Peyer's patch (tissue), 4 donors: ENCODE data around the gene TRIM15. TPM values are rescaled to one million over a fixed set of nuclear protein-coding genes. Genes with fewer than 3 reads are reported as not detected.
A peak's percentile ranks its signal among the peaks of the same experiment; 100 is the strongest.

ENCODE experiments used
- DNase-seq, 3 donors: peaks; one replicate each; pipeline ENCODE4 v3.0.0-alpha.2; 2017 to 2019
- H3K27ac ChIP-seq, 4 donors: fragments of 200-600 bp; sonication (generic); one replicate each; pipeline ENCODE4 v1.5.1; 2016 to 2019
- H3K27me3 ChIP-seq, 2 donors: fragments of 200-600 bp; sonication (generic); one replicate each; pipeline ENCODE4 v1.5.1; 2019
- H3K36me3 ChIP-seq, 3 donors: fragments of 200-600 bp; sonication (generic); one replicate each; pipeline ENCODE4 v1.5.1; 2016 to 2019
- H3K4me1 ChIP-seq, 4 donors: fragments of 200-600 bp; sonication (generic); one replicate each; pipeline ENCODE4 v1.5.1; 2016 to 2019
- H3K4me3 ChIP-seq, 4 donors: fragments of 200-600 bp; sonication (generic); 1 replicate in 3 of 4; 2 replicates in 1 of 4; pipeline ENCODE4 v1.5.1; 2016 to 2019; ENCODE audit warnings: mild to moderate bottlenecking in 1 of 4
- H3K9me3 ChIP-seq, 4 donors: fragments of 200-600 bp; sonication (generic); one replicate each; pipeline ENCODE4 v1.5.1; 2016 to 2019; ENCODE audit warnings: mild to moderate bottlenecking in 1 of 4
- POLR2A ChIP-seq, 2 donors: fragments of 450-650 bp; IDR thresholded peaks; one replicate each; pipeline ENCODE4 v1.5.1; 2017; ENCODE audit warnings: antibody characterized with exemption in 2 of 2, mild to moderate bottlenecking in 2 of 2, moderate library complexity in 2 of 2
- total RNA-seq, 4 donors: library from RNA; depleted of rRNA; stranded (reverse); fragments of >200 nt; gene quantifications; one replicate each; pipeline ENCODE4 v1.1.0, GENCODE V29; 2016
- TF ChIP-seq, protein P1 (sequence below), 6 experiments: fragments of 450-650 bp in 4 of 6; fragments of 200-600 bp in 2 of 6; sonication (generic) in 1 of 6; IDR thresholded peaks; one replicate each; pipeline ENCODE4 v1.5.1; 2017 to 2019; ENCODE audit warnings: antibody characterized with exemption in 6 of 6, mild to moderate bottlenecking in 3 of 6, moderate library complexity in 1 of 6

The TRIM15 gene
- total RNA-seq, 4 donors from 2014 or later: 19.8 to 110 (median 81.0) TPM

DNA sequence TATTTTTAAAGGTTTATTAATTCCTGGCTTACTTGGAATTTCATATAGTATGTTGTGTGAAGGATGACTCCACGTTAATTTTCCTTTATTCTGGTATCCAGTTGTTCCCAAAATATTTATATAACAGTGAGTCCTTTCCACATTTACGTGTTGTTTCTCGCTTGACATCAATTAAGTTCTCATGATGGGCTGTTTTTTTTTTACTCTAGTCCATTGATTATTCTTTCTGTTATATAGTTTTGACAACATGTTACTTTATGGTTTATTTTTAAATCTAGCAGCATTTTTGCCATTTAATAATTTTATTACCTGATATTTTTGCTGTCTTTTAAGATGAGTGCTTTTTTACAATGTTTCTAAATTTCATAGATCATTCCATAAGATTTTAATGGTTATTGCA lies 20.7 kb upstream of the TRIM15 start:
- Histone ChIP-seq H3K4me3 (no peak overlapping the region), H3K27me3 (no peaks in the 10 kb centered on the region), H3K36me3 (peaks cover 0 to 8% (median 0%) of the 10 kb centered on the region in 3 donors), H3K27ac (no peak overlapping the region), H3K9me3 (no peaks in the 10 kb centered on the region), H3K4me1 (peaks cover 0 to 8% (median 0%) of the 10 kb centered on the region in 4 donors)
- no peak for TF ChIP-seq POLR2A (IDR thresholded peaks at IDR 0.05)
- TF ChIP-seq, protein P1, sequence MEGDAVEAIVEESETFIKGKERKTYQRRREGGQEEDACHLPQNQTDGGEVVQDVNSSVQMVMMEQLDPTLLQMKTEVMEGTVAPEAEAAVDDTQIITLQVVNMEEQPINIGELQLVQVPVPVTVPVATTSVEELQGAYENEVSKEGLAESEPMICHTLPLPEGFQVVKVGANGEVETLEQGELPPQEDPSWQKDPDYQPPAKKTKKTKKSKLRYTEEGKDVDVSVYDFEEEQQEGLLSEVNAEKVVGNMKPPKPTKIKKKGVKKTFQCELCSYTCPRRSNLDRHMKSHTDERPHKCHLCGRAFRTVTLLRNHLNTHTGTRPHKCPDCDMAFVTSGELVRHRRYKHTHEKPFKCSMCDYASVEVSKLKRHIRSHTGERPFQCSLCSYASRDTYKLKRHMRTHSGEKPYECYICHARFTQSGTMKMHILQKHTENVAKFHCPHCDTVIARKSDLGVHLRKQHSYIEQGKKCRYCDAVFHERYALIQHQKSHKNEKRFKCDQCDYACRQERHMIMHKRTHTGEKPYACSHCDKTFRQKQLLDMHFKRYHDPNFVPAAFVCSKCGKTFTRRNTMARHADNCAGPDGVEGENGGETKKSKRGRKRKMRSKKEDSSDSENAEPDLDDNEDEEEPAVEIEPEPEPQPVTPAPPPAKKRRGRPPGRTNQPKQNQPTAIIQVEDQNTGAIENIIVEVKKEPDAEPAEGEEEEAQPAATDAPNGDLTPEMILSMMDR (IDR thresholded peaks at IDR 0.05): no peak
- DNase-seq: no peak

DNA sequence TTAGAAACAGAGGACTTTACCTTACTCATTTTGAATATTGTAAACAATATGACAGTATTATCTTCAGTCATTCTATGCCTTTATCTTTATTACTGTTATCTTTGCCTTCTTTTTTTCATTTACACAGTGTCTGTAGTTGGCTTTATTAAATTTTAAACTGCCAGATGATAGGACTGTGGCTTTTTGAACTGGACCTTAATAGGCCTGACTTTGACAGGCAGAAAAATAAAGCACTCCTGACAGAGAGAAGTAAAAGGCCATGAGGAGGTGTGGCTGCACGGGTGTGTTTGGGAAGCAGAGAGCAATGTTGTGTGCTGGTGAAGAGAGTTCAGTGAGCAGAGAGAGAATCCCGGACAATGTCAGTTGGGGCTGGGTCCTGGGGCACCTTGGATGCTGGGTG lies 19.6 kb upstream of the TRIM15 start:
- H3K4me3 ChIP-seq: no peak overlapping the region
- DNase-seq: no peak
- H3K9me3 ChIP-seq: no peaks in the 10 kb centered on the region
- peaks cover 0 to 8% (median 0%) of the 10 kb centered on the region in 4 donors for H3K4me1 ChIP-seq
- peaks cover 0 to 8% (median 0%) of the 10 kb centered on the region in 3 donors for H3K36me3 ChIP-seq
- no peak for TF ChIP-seq POLR2A (IDR thresholded peaks at IDR 0.05)
- TF ChIP-seq, protein P1 (IDR thresholded peaks at IDR 0.05): no peak
- no peaks in the 10 kb centered on the region for H3K27me3 ChIP-seq
- peak overlapping the region in 1 of 4 donors; percentile 33 for H3K27ac ChIP-seq

DNA sequence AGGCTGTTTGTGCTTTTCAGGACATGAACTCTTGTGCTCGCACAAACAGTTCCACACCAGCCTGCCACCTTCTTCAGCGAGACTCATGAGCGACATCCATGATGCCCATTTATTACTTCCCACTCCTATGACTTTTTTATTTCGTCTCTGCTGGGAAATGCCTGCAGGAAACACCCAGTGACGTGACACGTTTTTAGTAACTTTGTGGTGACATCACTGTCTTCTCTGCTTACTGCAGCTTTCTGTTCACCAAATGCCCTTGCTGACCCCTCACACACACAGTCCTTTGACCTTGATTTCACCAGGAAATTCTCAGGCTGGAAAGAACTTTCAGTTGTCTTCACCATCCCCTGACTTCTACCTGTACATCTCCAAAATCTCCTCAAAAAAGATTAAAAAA lies 18.5 kb upstream of the TRIM15 start:
- peaks cover 0 to 8% (median 0%) of the 10 kb centered on the region in 4 donors for H3K4me1 ChIP-seq
- no peak for DNase-seq
- TF ChIP-seq POLR2A (IDR thresholded peaks at IDR 0.05): no peak
- TF ChIP-seq, protein P1 (IDR thresholded peaks at IDR 0.05): no peak
- H3K36me3 ChIP-seq: peaks cover 0 to 8% (median 0%) of the 10 kb centered on the region in 3 donors
- H3K27ac ChIP-seq: no peak overlapping the region
- H3K9me3 ChIP-seq: no peaks in the 10 kb centered on the region
- H3K4me3 ChIP-seq: no peak overlapping the region
- H3K27me3 ChIP-seq: no peaks in the 10 kb centered on the region

DNA sequence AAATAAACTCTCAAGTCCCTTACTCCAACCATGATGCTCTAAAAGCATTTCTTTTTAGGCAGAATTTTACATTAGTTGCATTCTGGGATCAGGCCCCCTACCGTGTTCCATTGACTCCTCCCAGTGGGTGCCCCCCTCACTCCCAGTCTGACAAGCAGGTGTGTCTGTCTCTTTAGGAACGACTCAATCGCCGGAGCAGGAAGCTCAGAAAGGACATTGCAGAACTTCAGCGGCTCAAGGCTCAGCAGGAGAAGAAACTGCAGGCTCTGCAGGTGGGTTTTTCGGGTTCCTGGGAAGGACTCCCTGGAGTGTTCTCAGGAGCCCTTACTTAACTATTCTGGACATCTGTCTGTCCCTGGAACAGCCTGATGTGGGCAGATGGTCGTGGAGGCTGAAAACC lies 17.5 kb upstream of the TRIM15 start:
- Histone ChIP-seq H3K27me3 (no peaks in the 10 kb centered on the region), H3K4me1 (peaks cover 0 to 8% (median 0%) of the 10 kb centered on the region in 4 donors), H3K27ac (no peak overlapping the region), H3K9me3 (no peaks in the 10 kb centered on the region), H3K4me3 (no peak overlapping the region), H3K36me3 (peaks cover 0 to 8% (median 0%) of the 10 kb centered on the region in 3 donors)
- no peak for TF ChIP-seq POLR2A (IDR thresholded peaks at IDR 0.05)
- TF ChIP-seq, protein P1 (IDR thresholded peaks at IDR 0.05): no peak
- DNase-seq: no peak

DNA sequence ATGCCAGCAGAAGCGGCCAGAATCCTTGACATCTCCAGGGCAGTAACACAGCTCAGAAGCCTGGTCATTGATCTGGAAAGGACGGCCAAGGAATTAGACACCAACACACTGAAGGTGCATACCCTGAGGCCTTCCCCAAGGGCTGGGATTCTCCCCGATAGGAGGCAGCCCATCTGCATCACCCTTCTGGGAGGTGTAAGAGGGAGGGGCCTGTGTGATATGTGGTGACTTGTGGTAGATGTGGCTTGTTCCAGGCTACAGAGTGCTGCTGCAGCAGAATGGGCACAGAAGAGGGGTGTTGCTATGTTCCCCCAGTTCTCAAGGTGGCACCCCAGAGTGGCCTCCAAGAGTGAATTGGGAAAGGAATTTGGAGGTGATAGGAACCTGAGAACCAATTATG lies 16.2 kb upstream of the TRIM15 start:
- peaks cover 0 to 8% (median 0%) of the 10 kb centered on the region in 4 donors for H3K4me1 ChIP-seq
- H3K27ac ChIP-seq: no peak overlapping the region
- TF ChIP-seq POLR2A (IDR thresholded peaks at IDR 0.05): no peak
- TF ChIP-seq, protein P1 (IDR thresholded peaks at IDR 0.05): no peak
- peaks cover 0 to 8% (median 0%) of the 10 kb centered on the region in 3 donors for H3K36me3 ChIP-seq
- H3K4me3 ChIP-seq: no peak overlapping the region
- DNase-seq: no peak
- H3K9me3 ChIP-seq: no peaks in the 10 kb centered on the region
- no peaks in the 10 kb centered on the region for H3K27me3 ChIP-seq

DNA sequence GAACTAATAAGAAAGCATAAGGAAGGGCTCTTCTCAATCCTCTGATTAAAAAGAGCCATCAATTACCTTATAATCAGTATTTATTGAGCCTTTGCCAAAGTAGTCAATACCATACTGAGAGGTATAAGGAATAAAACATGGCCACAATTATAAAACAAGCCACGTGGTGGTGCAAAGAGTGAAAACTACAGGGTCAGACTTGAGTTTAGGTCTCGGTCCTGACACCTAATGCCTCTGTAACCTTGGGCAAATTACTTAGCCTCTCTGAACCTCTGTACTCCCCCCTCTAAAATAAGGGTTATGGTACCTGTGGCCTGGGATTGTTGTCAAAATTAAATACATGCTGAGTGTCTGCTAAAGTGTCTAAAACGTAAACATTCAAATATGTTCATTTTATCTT lies 14.1 kb upstream of the TRIM15 start:
- H3K36me3 ChIP-seq: peaks cover 0 to 8% (median 0%) of the 10 kb centered on the region in 3 donors
- no peak for DNase-seq
- H3K9me3 ChIP-seq: no peaks in the 10 kb centered on the region
- peaks cover 0 to 11% (median 0%) of the 10 kb centered on the region in 4 donors for H3K4me1 ChIP-seq
- H3K4me3 ChIP-seq: no peak overlapping the region
- no peaks in the 10 kb centered on the region for H3K27me3 ChIP-seq
- no peak overlapping the region for H3K27ac ChIP-seq
- TF ChIP-seq, protein P1 (IDR thresholded peaks at IDR 0.05): peak in 1 of 6 experiments; percentile 12
- TF ChIP-seq POLR2A (IDR thresholded peaks at IDR 0.05): no peak
